ENCODE data around the gene SOX5.
"Not testable (repeated sequence)": the region's sequence is repeated elsewhere in the genome, so short reads cannot be mapped to it uniquely, and the experiment has no call there.

DNA sequence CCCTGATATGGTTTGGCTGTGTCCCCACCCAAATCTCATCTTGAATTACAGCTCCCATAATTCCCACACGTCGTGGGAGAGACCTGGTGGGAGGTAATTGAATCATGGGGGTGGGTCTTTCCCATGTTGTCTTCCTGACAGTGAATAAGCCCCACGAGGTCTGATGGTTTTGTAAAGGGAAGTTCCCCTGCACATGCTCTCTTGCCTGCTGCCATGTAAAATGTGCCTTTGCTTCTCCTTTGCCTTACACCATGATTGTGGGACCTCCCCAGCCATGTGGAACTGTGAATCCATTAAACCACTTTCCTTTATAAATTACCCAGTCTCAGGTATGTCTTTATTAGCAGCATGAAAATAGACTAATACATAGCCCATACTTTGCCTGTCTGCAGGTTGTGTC is 458.4 kb downstream of the SOX5 start:
- TF ChIP-seq, protein P1, sequence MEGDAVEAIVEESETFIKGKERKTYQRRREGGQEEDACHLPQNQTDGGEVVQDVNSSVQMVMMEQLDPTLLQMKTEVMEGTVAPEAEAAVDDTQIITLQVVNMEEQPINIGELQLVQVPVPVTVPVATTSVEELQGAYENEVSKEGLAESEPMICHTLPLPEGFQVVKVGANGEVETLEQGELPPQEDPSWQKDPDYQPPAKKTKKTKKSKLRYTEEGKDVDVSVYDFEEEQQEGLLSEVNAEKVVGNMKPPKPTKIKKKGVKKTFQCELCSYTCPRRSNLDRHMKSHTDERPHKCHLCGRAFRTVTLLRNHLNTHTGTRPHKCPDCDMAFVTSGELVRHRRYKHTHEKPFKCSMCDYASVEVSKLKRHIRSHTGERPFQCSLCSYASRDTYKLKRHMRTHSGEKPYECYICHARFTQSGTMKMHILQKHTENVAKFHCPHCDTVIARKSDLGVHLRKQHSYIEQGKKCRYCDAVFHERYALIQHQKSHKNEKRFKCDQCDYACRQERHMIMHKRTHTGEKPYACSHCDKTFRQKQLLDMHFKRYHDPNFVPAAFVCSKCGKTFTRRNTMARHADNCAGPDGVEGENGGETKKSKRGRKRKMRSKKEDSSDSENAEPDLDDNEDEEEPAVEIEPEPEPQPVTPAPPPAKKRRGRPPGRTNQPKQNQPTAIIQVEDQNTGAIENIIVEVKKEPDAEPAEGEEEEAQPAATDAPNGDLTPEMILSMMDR (IDR thresholded peaks at IDR 0.05; ENCODE audit: poor library complexity), result not testable (repeated sequence)
- not testable (repeated sequence) for TF ChIP-seq EZH2phosphoT487 (IDR thresholded peaks at IDR 0.05; ENCODE audit: low read depth, severe bottlenecking, unreplicated experiment); EZH2 (IDR thresholded peaks at IDR 0.05; ENCODE audit: borderline replicate concordance)

All from hepatocyte (in vitro differentiated cells).